H9 (cell line): ENCODE measurements around the gene NAA20. TPM values are rescaled to one million over a fixed set of nuclear protein-coding genes. Genes with fewer than 3 reads are reported as not detected.
A peak's percentile ranks its signal among the peaks of the same experiment; 100 is the strongest.

Experiments used
- DNase-seq: peaks from one replicate; pipeline ENCODE4 v3.0.0-alpha.2; 2017
- H2AFZ ChIP-seq: one replicate; pipeline ENCODE4 v1.6.1; 2013; ENCODE audit warnings: mild to moderate bottlenecking, low read length, control low read depth, moderate library complexity
- H2AK5ac ChIP-seq: 2 replicates; pipeline ENCODE4 v1.6.1; 2013; ENCODE audit warnings: low read length, control low read depth, mixed read lengths; ENCODE audit not compliant: insufficient read length
- H2BK120ac ChIP-seq: one replicate; pipeline ENCODE4 v1.6.1; 2013; ENCODE audit warnings: low read depth, mild to moderate bottlenecking, low read length, control low read depth, inconsistent platforms; ENCODE audit not compliant: poor library complexity, severe bottlenecking
- H2BK12ac ChIP-seq: 2 replicates; pipeline ENCODE4 v1.6.1; 2013; ENCODE audit warnings: low read length, control low read depth, mixed read lengths, low read depth; ENCODE audit not compliant: insufficient read length
- H2BK15ac ChIP-seq: 2 replicates; pipeline ENCODE4 v1.6.1; 2013; ENCODE audit warnings: low read depth, low read length, control low read depth
- H2BK20ac ChIP-seq: one replicate; pipeline ENCODE4 v1.6.1; 2013; ENCODE audit warnings: low read depth, mild to moderate bottlenecking, low read length, control low read depth, inconsistent platforms; ENCODE audit not compliant: poor library complexity, severe bottlenecking
- H2BK5ac ChIP-seq: 2 replicates; pipeline ENCODE4 v1.6.1; 2013; ENCODE audit warnings: low read length, control low read depth, mixed read lengths; ENCODE audit not compliant: insufficient read length
- H3K14ac ChIP-seq: 2 replicates; pipeline ENCODE4 v1.6.1; 2013; ENCODE audit warnings: low read length, control low read depth; ENCODE audit not compliant: insufficient read depth
- H3K18ac ChIP-seq: 2 replicates; pipeline ENCODE4 v1.6.1; 2013; ENCODE audit warnings: low read depth, mild to moderate bottlenecking, mixed read lengths, low read length, control low read depth; ENCODE audit not compliant: insufficient read length
- H3K23ac ChIP-seq: 2 replicates; pipeline ENCODE4 v1.6.1; 2013; ENCODE audit warnings: low read length, control low read depth, mixed read lengths, low read depth; ENCODE audit not compliant: insufficient read length
- H3K23me2 ChIP-seq: 2 replicates; pipeline ENCODE4 v1.6.1; 2013; ENCODE audit warnings: low read depth, mild to moderate bottlenecking, mixed read lengths, low read length, control low read depth; ENCODE audit not compliant: insufficient read length, poor library complexity, severe bottlenecking
- H3K27ac ChIP-seq: 2 replicates; pipeline ENCODE4 v1.5.1; 2013; ENCODE audit warnings: low read length, control low read depth, mixed read lengths, low read depth; ENCODE audit not compliant: insufficient read length
- H3K27me3 ChIP-seq: 2 replicates; pipeline ENCODE4 v1.6.1; 2013; ENCODE audit warnings: low read length, control low read depth, inconsistent platforms; ENCODE audit not compliant: insufficient read depth
- H3K4ac ChIP-seq: 2 replicates; pipeline ENCODE4 v1.6.1; 2013; ENCODE audit warnings: low read depth, mild to moderate bottlenecking, control low read depth, inconsistent platforms, low read length, moderate library complexity
- H3K4me1 ChIP-seq: 2 replicates; pipeline ENCODE4 v1.6.1; 2013; ENCODE audit warnings: low read length, control low read depth, inconsistent platforms; ENCODE audit not compliant: insufficient read depth
- H3K4me2 ChIP-seq: 2 replicates; pipeline ENCODE4 v1.6.1; 2013; ENCODE audit warnings: low read length, control low read depth, mixed read lengths; ENCODE audit not compliant: insufficient read length, insufficient read depth
- H3K56ac ChIP-seq: 2 replicates; pipeline ENCODE4 v1.6.1; 2013; ENCODE audit warnings: low read depth, mild to moderate bottlenecking, mixed read lengths, low read length, control low read depth; ENCODE audit not compliant: insufficient read length
- H3K79me1 ChIP-seq: 2 replicates; pipeline ENCODE4 v1.6.1; 2013; ENCODE audit warnings: low read depth, mild to moderate bottlenecking, moderate library complexity, low read length, control low read depth, inconsistent platforms; ENCODE audit not compliant: insufficient read depth, poor library complexity, severe bottlenecking
- H3K79me2 ChIP-seq: 2 replicates; pipeline ENCODE4 v1.6.1; 2013; ENCODE audit warnings: low read length, control low read depth, inconsistent platforms; ENCODE audit not compliant: insufficient read depth
- H3K9ac ChIP-seq: 2 replicates; pipeline ENCODE4 v1.6.1; 2013; ENCODE audit warnings: low read length, control low read depth, mixed read lengths; ENCODE audit not compliant: insufficient read length; ENCODE audit errors: extremely low read depth
- H3K9me3 ChIP-seq: one replicate; pipeline ENCODE4 v1.6.1; 2013; ENCODE audit warnings: low read depth, low read length, inconsistent platforms; ENCODE audit not compliant: control insufficient read depth
- H3T11ph ChIP-seq: one replicate; pipeline ENCODE4 v1.6.1; 2013; ENCODE audit warnings: mild to moderate bottlenecking, low read length, control low read depth, inconsistent platforms
- H4K20me1 ChIP-seq: one replicate; pipeline ENCODE4 v1.6.1; 2013; ENCODE audit not compliant: control insufficient read depth, insufficient read length, insufficient read depth
- H4K5ac ChIP-seq: 2 replicates; pipeline ENCODE4 v1.6.1; 2013; ENCODE audit warnings: low read depth, mild to moderate bottlenecking, mixed read lengths, low read length, control low read depth; ENCODE audit not compliant: insufficient read length
- H4K8ac ChIP-seq: replicated peaks from 2 replicates; pipeline ENCODE4 v1.6.1; 2013; ENCODE audit warnings: low read length, control low read depth, mixed read lengths, low read depth; ENCODE audit not compliant: insufficient read length
- H4K91ac ChIP-seq: 2 replicates; pipeline ENCODE4 v1.6.1; 2013; ENCODE audit warnings: low read depth, mild to moderate bottlenecking, moderate library complexity, mixed read lengths, low read length, control low read depth; ENCODE audit not compliant: insufficient read length
- H3K27ac Mint-ChIP-seq, 3 experiments: 2 replicates in 2 of 3; 3 replicates in 1 of 3; pipeline ENCODE4 v1.8.0; 2020 to 2021; ENCODE audit warnings: mixed read lengths in 3 of 3, mild to moderate bottlenecking in 1 of 3, moderate library complexity in 1 of 3
- H3K27me3 Mint-ChIP-seq: 2 replicates; pipeline ENCODE4 v1.8.0; 2021; ENCODE audit warnings: low read depth, mild to moderate bottlenecking, moderate library complexity, mixed read lengths
- H3K36me3 Mint-ChIP-seq, 3 experiments: 2 replicates in 2 of 3; 3 replicates in 1 of 3; pipeline ENCODE4 v1.8.0; 2020 to 2021; ENCODE audit warnings: low read depth in 3 of 3, mixed read lengths in 3 of 3; ENCODE audit not compliant: insufficient read depth in 1 of 3
- H3K4me1 Mint-ChIP-seq, 2 experiments: 2 replicates each; pipeline ENCODE4 v1.8.0; 2020; ENCODE audit warnings: mixed read lengths in 2 of 2
- H3K4me3 Mint-ChIP-seq, 2 experiments: 2 replicates in 1 of 2; 3 replicates in 1 of 2; pipeline ENCODE4 v1.8.0; 2020 to 2021; ENCODE audit warnings: mild to moderate bottlenecking in 2 of 2, mixed read lengths in 2 of 2, moderate library complexity in 1 of 2
- H3K9me3 Mint-ChIP-seq, 2 experiments: 2 replicates in 1 of 2; 3 replicates in 1 of 2; pipeline ENCODE4 v1.8.0; 2020; ENCODE audit warnings: mild to moderate bottlenecking in 2 of 2, mixed read lengths in 2 of 2, moderate library complexity in 1 of 2
- WGBS: extraction: QIAGEN DNeasy Blood & Tissue Kit; methylation state at CpG from one replicate; pipeline ENCODE4 v1.1.7; 2013; ENCODE audit warnings: missing lambda C conversion rate, low lambda C conversion rate, mixed read lengths; ENCODE audit not compliant: insufficient read length; ENCODE audit errors: extremely low coverage; 5-methylcytosine and 5-hydroxymethylcytosine counted together
- total RNA-seq: library from RNA; stranded (reverse); gene quantifications from 2 replicates; pipeline ENCODE4 v1.2.1, GENCODE V29; 2021
- TF ChIP-seq, protein P1 (sequence below): fragments of 200-600 bp; sonication (generic); conservative IDR thresholded peaks from 3 replicates; pipeline ENCODE4 v1.8.0; 2021; ENCODE audit warnings: antibody characterized with exemption, mild to moderate bottlenecking

Gene NAA20
- total RNA-seq, 1 experiment from 2014 or later, result 48.1 TPM

GRCh38 chr20:19995220-19995863, 21.8 kb upstream of the NAA20 start:
- Histone ChIP-seq H3K23ac (no peak overlapping the region), H4K8ac (no peak overlapping the region), H2BK120ac (no peak overlapping the region), H3K9me3 (no peaks in the 10 kb centered on the region), H3K18ac (no peak overlapping the region), H3K79me1 (no peaks in the 10 kb centered on the region), H2BK20ac (no peak overlapping the region), H3K4me1 (peaks cover 4% of the 10 kb centered on the region; the same call in 1 of the 2 replicates), H2BK15ac (no peak overlapping the region), H3K23me2 (no peaks in the 10 kb centered on the region), H3K56ac (no peak overlapping the region), H2BK5ac (no peak overlapping the region), H3K27ac (no peak overlapping the region), H4K5ac (no peak overlapping the region), H2AFZ (no peak overlapping the region), H3K14ac (no peak overlapping the region), H4K91ac (no peak overlapping the region), H3K79me2 (no peaks in the 10 kb centered on the region), H2BK12ac (no peak overlapping the region), H3K4ac (no peak overlapping the region), H2AK5ac (no peak overlapping the region), H3T11ph (no peak overlapping the region), H3K27me3 (no peaks in the 10 kb centered on the region), H3K4me2 (no peak overlapping the region), H3K9ac (no peak overlapping the region), H4K20me1 (no peaks in the 10 kb centered on the region)
- TF ChIP-seq, protein P1, sequence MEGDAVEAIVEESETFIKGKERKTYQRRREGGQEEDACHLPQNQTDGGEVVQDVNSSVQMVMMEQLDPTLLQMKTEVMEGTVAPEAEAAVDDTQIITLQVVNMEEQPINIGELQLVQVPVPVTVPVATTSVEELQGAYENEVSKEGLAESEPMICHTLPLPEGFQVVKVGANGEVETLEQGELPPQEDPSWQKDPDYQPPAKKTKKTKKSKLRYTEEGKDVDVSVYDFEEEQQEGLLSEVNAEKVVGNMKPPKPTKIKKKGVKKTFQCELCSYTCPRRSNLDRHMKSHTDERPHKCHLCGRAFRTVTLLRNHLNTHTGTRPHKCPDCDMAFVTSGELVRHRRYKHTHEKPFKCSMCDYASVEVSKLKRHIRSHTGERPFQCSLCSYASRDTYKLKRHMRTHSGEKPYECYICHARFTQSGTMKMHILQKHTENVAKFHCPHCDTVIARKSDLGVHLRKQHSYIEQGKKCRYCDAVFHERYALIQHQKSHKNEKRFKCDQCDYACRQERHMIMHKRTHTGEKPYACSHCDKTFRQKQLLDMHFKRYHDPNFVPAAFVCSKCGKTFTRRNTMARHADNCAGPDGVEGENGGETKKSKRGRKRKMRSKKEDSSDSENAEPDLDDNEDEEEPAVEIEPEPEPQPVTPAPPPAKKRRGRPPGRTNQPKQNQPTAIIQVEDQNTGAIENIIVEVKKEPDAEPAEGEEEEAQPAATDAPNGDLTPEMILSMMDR, result peak; percentile 86
- Mint-ChIP-seq H3K36me3 (no peaks in the 10 kb centered on the region), H3K4me3 (no peak overlapping the region), H3K27ac (no peak overlapping the region), H3K27me3 (peaks cover under 1% of the 10 kb centered on the region; the same call in 1 of the 2 replicates), H3K9me3 (no peaks in the 10 kb centered on the region), H3K4me1 (peaks cover 14 to 22% of the 10 kb centered on the region in 2 experiments)
- no CpG with 5 or more reads among the region's 5 CpGs for WGBS
- DNase-seq, result no peak
